Stimulated activated CD4-positive, alpha-beta T cell treated with anti-CD3 and anti-CD28 coated beads, TNF-alpha, amount 100 ng/mL, for 24 hours (primary cell): ENCODE results near the gene APC.

Experiments used
- DNase-seq, 3 experiments: peaks; one replicate each; pipeline ENCODE4 v3.0.0-alpha.2; 2020; ENCODE audit warnings: low read depth in 3 of 3

Gene APC

DNA sequence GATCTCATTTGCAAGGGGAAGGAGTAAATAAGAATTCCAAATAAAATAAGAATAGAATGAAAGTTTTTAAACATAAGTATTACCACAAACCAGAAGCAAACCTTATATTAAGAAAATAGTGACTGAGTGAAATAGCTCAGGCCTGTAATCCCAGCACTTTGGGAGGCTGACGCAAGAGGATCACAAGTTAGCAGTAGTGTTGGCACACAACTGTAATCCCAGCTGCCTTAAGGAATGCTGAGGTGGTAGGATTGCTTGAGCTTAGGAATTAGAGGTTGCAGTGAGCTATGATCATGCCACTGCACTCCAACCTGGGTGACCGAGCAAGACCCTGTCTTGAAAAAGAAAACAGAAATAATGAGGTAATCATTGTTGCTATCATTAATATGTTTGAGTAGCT is 47.0 kb downstream of the APC start:
- DNase-seq, result no peak

DNA sequence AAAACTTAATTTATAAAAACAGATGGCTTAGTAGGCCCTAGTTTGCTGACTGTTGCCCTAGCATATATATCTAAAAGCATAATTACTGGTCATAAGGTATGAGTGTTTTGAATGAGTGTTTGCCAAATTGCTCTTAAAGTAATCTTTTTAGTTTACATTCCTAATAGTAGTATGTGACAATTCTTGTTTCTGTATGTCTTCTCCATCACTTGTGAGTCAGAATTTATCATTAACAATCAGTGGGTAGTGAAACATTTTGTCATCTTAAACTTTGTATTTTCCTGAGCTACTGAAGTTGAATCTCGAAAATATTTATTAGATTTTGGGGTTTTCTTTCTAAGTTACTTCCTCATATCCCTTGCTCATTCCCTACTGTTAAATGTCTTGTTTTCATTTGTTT is 49.6 kb downstream of the APC start:
- DNase-seq, result no peak

DNA sequence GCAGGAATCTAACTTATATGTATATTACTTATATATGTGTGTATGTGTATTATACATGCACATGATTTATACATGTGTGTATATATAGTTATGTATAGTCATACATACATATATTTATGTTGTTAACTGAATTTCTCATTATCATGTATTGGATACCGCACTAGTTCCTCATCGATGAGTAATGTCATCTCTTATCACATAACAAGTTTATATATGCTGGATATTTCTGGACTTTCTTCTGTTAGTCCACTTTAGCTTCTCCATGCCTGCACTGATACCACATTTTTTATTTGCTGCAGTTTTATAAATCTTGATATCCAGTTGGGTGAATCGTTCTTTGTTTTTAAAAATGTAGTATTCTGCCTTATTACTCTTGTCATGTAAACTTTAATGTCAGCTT is 50.2 kb downstream of the APC start:
- no peak for DNase-seq

- DNase-seq, result no peak
These were observed 55.5 kb downstream of the APC start for GRCh38 chr5:112793201-112793600.

DNA sequence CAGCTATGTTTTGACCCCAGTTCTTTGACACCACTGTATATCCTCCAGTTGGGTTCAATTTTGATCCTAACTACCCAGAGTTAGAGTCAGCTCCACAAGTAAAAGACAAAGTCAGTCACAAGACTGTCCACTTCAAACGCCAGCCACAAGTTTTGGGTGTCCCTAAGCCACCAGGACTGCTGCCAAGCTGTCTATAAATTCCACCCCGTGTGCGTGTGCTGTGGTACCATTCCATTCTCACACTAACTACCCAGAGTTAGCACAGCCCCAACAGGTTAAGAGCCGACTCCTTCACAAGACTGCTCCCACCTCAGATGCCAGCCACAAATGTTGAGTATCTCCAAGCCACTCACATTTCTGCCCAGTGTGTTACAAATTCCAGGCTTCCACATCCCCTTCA is 56.7 kb downstream of the APC start:
- DNase-seq, result no peak

- DNase-seq, result no peak
These were observed 57.7 kb downstream of the APC start for GRCh38 chr5:112795342-112795741.

DNA sequence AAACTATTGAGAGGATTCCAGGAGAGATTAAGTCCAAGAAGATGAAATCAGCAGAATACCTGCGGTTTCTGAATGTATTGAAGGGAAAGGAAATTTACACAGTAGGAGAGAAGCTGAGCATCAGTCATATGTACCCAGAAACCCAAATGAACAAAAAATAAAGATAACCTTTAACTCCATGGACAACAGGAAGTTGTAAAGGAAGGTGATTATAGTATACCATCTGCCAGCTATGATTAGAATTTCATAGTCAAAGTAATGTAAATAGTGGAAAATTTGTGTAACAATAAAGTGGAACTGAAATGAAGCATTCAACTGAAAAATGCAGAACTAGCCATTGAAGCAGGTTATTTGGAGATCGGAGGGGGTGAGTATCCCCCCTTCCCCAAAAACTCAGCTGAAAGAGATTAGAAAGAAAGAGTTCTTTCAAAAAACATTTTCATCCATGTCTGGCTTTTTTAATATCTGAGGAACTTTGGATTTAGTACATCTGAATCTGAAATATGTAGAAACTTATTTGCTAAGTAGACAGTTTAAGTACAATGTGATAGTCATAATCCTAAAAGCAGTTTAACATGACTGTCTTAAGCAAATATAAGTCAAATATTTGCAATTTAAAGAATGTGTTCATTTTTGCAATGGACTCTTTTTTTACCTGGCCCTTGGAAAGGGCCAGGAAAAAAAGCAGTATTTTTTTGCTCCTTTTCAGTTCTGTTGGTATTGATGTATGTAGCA is 58.4 kb downstream of the APC start:
- no peak for DNase-seq

GRCh38 chr5:112799661-112800060 is 62.0 kb downstream of the APC start:
- no peak for DNase-seq

DNA sequence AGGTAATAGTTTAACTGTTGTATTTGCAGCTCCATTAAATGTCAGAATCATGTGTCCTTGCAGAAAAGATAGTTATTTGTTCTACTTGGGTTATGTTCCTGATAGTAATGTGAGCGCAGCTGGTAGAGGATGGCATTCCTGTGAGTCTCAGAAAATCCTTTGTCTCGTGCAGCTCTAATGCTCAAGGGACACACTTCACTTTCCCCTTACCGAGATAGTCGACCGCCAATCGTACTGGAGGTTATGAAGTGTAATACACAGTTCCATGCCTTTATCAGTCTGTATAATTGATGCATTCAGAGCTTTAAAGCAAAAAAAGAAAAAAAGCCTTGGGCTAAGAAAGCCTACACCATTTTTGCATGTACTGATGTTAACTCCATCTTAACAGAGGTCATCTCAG is 63.2 kb downstream of the APC start:
- DNase-seq, result no peak

DNA sequence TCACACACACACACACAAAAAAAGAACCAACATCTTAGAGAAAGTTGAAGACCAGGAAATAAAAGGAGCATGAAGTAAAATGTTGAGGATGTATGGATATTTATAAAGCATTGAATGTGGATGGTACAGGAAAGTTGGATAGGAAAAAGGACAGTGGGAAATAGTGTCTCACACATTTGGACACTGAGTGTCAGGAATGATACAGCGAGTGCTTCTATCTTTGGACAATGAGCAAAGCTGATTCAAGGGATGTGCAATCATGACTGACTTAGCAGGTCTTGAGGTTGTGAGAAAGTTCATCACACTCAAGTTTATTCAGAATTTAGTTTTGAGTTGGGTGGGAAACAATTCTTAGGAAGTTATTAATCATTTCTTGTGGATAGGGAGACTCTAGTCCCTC is 73.3 kb downstream of the APC start:
- DNase-seq, result no peak

- no peak for DNase-seq
These were observed 74.9 kb downstream of the APC start for GRCh38 chr5:112812549-112812948.

GRCh38 chr5:112820246-112820645 is 82.6 kb downstream of the APC start:
- DNase-seq, result no peak

DNA sequence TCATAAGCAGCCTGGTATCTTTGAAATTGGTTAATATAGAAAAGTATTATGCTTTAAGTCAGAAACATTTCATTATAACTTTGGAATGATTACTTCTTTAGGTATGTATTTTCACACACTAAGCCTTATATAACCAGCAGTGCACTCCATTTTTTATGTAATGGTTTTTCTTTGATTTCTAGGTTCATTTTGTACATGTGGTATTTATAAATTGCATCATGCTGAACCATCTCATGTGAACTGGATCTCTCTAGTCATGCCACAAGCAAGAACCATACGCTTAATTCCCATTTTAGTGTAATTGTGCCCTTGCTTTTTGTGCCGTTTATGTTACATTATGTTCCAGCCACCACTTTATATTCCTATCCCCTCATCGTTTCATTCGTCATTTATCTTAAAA is 84.8 kb downstream of the APC start:
- DNase-seq, result no peak

GRCh38 chr5:112823181-112823580 is 85.5 kb downstream of the APC start:
- DNase-seq, result no peak

DNA sequence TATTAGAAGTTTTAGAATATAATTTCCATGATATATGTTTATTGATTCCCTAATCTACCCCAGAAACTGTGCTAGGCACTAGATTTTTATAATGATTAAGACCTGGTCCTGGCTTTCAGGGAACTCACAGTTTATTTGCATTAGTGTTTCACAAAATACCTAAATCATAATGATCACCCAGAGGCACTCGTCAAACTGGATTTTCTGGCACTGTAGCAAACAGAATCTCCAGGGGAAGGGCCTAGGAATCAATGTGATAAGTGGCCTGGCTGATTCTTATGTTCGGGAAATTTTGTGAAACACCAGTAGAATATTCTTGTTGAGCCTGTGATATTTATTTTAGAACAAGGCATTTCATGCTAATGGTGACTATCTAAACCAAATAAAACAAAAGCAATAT is 86.0 kb downstream of the APC start:
- no peak for DNase-seq

DNA sequence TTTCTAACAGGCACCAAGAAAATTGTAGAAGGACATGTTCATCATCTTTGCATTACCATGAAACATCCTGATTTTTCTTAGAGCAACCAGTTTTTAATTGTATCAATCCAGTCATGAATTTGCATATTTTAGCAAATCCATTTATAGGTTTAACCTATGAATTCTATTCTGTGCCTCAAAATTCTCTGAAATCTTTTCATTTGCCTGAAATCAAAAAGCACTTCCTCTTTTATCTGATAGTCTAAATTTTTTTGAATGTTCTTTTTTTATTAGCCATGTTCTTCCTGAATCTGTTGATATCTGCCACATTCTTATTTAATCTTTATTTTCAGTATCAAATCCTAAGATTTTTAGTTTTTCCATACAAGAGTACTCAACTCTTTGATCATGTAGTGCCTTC is 86.5 kb downstream of the APC start:
- DNase-seq, result no peak

- no peak for DNase-seq
These were observed 92.7 kb downstream of the APC start for GRCh38 chr5:112830378-112830777.

DNA sequence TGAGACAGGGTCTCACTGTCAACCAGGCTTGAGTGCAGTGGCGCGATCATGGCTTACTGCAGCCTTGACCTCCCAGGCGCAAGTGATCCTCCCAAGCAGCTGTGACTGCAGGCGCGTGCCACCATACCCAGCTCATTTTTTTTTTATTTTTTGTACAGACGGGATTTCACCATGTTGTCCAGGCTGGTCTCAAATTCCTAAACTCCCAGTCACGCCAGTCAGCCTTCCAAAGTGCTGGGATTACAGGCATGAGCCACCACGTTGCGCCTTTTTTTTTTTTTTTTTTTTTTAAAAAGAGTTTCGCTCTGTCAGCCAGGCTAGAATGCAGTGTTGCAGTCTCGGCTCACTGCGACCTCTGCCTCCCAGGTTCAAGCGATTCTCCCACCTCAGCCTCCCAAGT is 96.3 kb downstream of the APC start:
- DNase-seq, result no peak

- DNase-seq, result no peak
These were observed 106.8 kb downstream of the APC start for GRCh38 chr5:112844489-112844888.

DNA sequence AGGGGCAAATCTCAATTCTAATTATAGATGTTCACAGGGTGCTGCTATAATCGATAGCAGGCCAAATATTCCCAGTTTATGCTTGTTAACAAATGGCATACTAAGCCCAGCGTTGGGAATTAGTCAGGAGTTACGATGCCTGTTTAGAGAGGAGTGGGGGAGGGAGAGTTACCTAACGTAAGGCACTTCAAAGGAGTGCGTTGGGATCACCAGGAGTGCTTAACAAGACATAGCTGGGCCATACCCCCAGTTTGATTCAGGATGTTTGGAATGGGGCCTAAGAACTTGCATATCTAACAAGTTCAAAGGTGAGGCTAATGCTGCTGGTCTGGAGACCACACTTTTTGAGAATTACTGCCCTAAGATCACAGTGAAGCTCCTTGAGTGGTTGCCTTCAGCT is 108.9 kb downstream of the APC start:
- no peak for DNase-seq

DNA sequence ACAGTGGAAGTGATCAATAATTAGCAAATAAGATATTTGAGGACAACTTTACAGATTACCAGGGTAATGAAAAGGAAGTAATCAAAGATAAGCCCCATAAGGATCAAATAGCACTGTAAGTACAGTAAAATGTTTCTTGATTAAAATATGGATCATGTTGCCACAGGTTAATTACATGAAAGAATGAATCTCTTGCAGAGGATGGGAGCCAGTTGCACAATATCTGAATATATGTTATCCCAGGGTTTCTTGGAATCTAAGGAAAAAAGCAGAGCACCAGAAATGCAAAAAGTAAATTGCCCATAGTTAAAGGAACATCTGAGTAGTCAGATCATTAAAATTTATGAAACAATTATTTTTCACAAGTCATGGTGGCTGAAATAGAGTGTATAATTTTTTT is 109.6 kb downstream of the APC start:
- no peak for DNase-seq

DNA sequence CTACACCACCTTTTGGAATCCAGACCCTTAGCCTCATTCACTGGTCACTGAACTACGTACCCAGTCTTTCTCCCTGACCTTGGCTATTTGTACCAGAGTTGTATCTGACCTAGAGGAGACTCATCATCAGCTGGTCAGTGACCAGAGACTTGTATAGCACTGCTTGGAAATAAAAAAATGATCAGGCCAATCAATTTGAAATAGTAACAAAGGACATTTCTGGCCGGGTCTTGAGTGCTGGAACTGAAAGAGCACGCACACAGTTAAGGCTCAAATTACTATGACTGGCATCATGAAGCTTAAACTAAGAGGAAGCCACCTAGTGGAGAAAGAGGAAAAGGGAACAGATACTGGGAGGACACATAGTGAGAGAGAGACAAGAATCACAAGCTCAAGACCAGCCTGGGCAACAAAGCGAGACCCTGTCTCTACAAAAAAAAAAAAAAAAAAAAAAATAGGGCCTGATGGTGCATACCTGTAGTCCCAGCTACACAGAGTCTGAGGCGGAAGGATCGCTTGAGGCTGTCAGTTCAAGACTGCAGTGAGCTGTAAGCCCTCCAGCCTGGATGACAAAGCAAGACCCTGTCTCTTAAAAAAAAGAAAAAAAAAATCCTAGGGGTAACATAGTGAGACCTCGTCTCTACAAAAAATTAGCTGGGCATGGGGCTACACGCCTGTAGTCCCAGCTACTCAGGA is 110.6 kb downstream of the APC start:
- DNase-seq, result no peak

GRCh38 chr5:112849912-112850311 is 112.2 kb downstream of the APC start:
- no peak for DNase-seq

- no peak for DNase-seq
These were observed 117.0 kb downstream of the APC start for GRCh38 chr5:112854651-112855050.
